Neural cell (in vitro differentiated cells): Measurements from ENCODE around the gene TFG. TPM values are rescaled to one million over a fixed set of nuclear protein-coding genes. Genes with fewer than 3 reads are reported as not detected.

ENCODE experiments used
- H2AFZ ChIP-seq: fragments of 200-600, 300-800 bp; sonication (generic), shearing (Covaris generic); 2 replicates; pipeline ENCODE4 v1.6.0; 2014; ENCODE audit warnings: low read depth, mild to moderate bottlenecking, antibody characterized with exemption, low read length, moderate library complexity
- H3F3A ChIP-seq: fragments of 200-600 bp; shearing (Covaris generic); 2 replicates; pipeline ENCODE4 v1.6.1; 2016; ENCODE audit warnings: mild to moderate bottlenecking, moderate library complexity, mixed read lengths, antibody characterized with exemption, low read length; ENCODE audit not compliant: insufficient read depth, poor library complexity, severe bottlenecking
- H3K27ac ChIP-seq: fragments of 200-600, 300-800 bp; sonication (generic), shearing (Covaris generic); 2 replicates; pipeline ENCODE4 v1.5.1; 2014; ENCODE audit warnings: mild to moderate bottlenecking, low read length, moderate library complexity
- H3K27me3 ChIP-seq: fragments of 300-800, 200-600 bp; sonication (generic), shearing (Covaris generic); 2 replicates; pipeline ENCODE4 v1.6.0; 2014; ENCODE audit warnings: mild to moderate bottlenecking, low read depth, low read length, moderate library complexity; ENCODE audit not compliant: insufficient read depth
- H3K36me3 ChIP-seq: fragments of 300-800, 200-600 bp; sonication (generic), shearing (Covaris generic); 2 replicates; pipeline ENCODE4 v1.5.1; 2014; ENCODE audit warnings: mild to moderate bottlenecking, antibody characterized with exemption, low read length, moderate library complexity; ENCODE audit not compliant: insufficient read depth
- H3K4me2 ChIP-seq: fragments of 300-800, 200-600 bp; sonication (generic), shearing (Covaris generic); 2 replicates; pipeline ENCODE4 v1.6.0; 2014; ENCODE audit warnings: mild to moderate bottlenecking, low read length
- H3K4me3 ChIP-seq: fragments of 300-800, 200-600 bp; sonication (generic), shearing (Covaris generic); 2 replicates; pipeline ENCODE4 v1.5.1; 2014; ENCODE audit warnings: mild to moderate bottlenecking, low read length, moderate library complexity
- H3K79me2 ChIP-seq: fragments of 200-600 bp; shearing (Covaris generic); replicated peaks from 2 replicates; pipeline ENCODE4 v1.6.0; 2014; ENCODE audit warnings: mild to moderate bottlenecking, low read length, moderate library complexity; ENCODE audit not compliant: insufficient read depth
- H3K9ac ChIP-seq: fragments of 300-800, 200-600 bp; sonication (generic), shearing (Covaris generic); 2 replicates; pipeline ENCODE4 v1.6.1; 2016; ENCODE audit warnings: mild to moderate bottlenecking, low read length, mixed read lengths
- H3K9me2 ChIP-seq: fragments of 200-600 bp; shearing (Covaris generic); 2 replicates; pipeline ENCODE4 v1.6.1; 2016; ENCODE audit warnings: mild to moderate bottlenecking, low read length, mixed read lengths; ENCODE audit not compliant: insufficient read depth
- H3K9me3 ChIP-seq: fragments of 200-600, 300-800 bp; sonication (generic), shearing (Covaris generic); 2 replicates; pipeline ENCODE4 v1.6.1; 2016; ENCODE audit warnings: mild to moderate bottlenecking, mixed run types, low read length, moderate library complexity, mixed read lengths
- H4K20me1 ChIP-seq: fragments of 200-600 bp; shearing (Covaris generic); 2 replicates; pipeline ENCODE4 v1.6.1; 2016; ENCODE audit warnings: mild to moderate bottlenecking, mixed run types; ENCODE audit not compliant: insufficient read depth
- EP300 ChIP-seq: fragments of 450-650 bp; conservative IDR thresholded peaks from 2 replicates; pipeline ENCODE4 v1.6.1; 2014; ENCODE audit warnings: antibody characterized with exemption, mild to moderate bottlenecking, moderate library complexity; ENCODE audit not compliant: poor library complexity, severe bottlenecking
- EZH2 ChIP-seq: fragments of 200-600, 300-800 bp; shearing (Covaris generic), sonication (generic); IDR thresholded peaks from 2 replicates; pipeline ENCODE4 v1.6.1; 2014; ENCODE audit warnings: antibody characterized with exemption, low read length, borderline replicate concordance, mild to moderate bottlenecking; ENCODE audit not compliant: insufficient read depth, poor library complexity, severe bottlenecking
- MXI1 ChIP-seq: fragments of 450-650 bp; conservative IDR thresholded peaks from 2 replicates; pipeline ENCODE4 v1.6.1; 2014; ENCODE audit warnings: antibody characterized with exemption, mild to moderate bottlenecking; ENCODE audit not compliant: poor library complexity, severe bottlenecking
- POLR2AphosphoS5 ChIP-seq: IDR thresholded peaks from 2 replicates; pipeline ENCODE4 v1.6.1; 2012
- RAD21 ChIP-seq: fragments of 450-650 bp; conservative IDR thresholded peaks from 2 replicates; pipeline ENCODE4 v1.6.1; 2014; ENCODE audit warnings: antibody characterized with exemption, mild to moderate bottlenecking, moderate library complexity
- REST ChIP-seq: IDR thresholded peaks from 2 replicates; pipeline ENCODE4 v1.6.1; 2012; ENCODE audit warnings: borderline replicate concordance
- SMC3 ChIP-seq: fragments of 450-650 bp; conservative IDR thresholded peaks from 2 replicates; pipeline ENCODE4 v1.6.1; 2014; ENCODE audit warnings: antibody characterized with exemption, mild to moderate bottlenecking, moderate library complexity; ENCODE audit not compliant: poor library complexity
- TAF1 ChIP-seq: IDR thresholded peaks from 2 replicates; pipeline ENCODE4 v1.6.1; 2012; ENCODE audit warnings: low read depth
- polyA plus RNA-seq: library from polyadenylated mRNA; depleted of rRNA; stranded (reverse); fragments of >200 nt; gene quantifications from 2 replicates; pipeline ENCODE4 v1.2.3, GENCODE V29; 2014
- TF ChIP-seq, protein P1 (sequence below): fragments of 450-650 bp; IDR thresholded peaks from 2 replicates; pipeline ENCODE4 v1.5.1; 2014; ENCODE audit warnings: antibody characterized with exemption, mild to moderate bottlenecking, moderate library complexity; ENCODE audit not compliant: poor library complexity, severe bottlenecking

The TFG gene
- polyA plus RNA-seq, 1 donor from 2014 or later, result 64.6 TPM

GRCh38 chr3:100781301-100781700 lies 72.0 kb downstream of the TFG start:
- H3K4me2 ChIP-seq, result no peak overlapping the region
- TF ChIP-seq RAD21 (no peak), TAF1 (no peak), EP300 (no peak), EZH2 (no peak), POLR2AphosphoS5 (no peak), MXI1 (no peak), SMC3 (no peak)
- TF ChIP-seq, protein P1, sequence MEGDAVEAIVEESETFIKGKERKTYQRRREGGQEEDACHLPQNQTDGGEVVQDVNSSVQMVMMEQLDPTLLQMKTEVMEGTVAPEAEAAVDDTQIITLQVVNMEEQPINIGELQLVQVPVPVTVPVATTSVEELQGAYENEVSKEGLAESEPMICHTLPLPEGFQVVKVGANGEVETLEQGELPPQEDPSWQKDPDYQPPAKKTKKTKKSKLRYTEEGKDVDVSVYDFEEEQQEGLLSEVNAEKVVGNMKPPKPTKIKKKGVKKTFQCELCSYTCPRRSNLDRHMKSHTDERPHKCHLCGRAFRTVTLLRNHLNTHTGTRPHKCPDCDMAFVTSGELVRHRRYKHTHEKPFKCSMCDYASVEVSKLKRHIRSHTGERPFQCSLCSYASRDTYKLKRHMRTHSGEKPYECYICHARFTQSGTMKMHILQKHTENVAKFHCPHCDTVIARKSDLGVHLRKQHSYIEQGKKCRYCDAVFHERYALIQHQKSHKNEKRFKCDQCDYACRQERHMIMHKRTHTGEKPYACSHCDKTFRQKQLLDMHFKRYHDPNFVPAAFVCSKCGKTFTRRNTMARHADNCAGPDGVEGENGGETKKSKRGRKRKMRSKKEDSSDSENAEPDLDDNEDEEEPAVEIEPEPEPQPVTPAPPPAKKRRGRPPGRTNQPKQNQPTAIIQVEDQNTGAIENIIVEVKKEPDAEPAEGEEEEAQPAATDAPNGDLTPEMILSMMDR, result no peak
- no peak overlapping the region for H2AFZ ChIP-seq
- no peaks in the 10 kb centered on the region for H3K79me2 ChIP-seq
- H3K9me3 ChIP-seq, result no peaks in the 10 kb centered on the region
- no peaks in the 10 kb centered on the region for H3K27me3 ChIP-seq
- H3K4me3 ChIP-seq, result no peak overlapping the region
- no peaks in the 10 kb centered on the region for H3F3A ChIP-seq
- no peaks in the 10 kb centered on the region for H3K9me2 ChIP-seq
- H3K9ac ChIP-seq, result no peak overlapping the region
- H4K20me1 ChIP-seq, result no peaks in the 10 kb centered on the region
- no peak overlapping the region for H3K27ac ChIP-seq
- no peaks in the 10 kb centered on the region for H3K36me3 ChIP-seq

GRCh38 chr3:100782348-100782747 lies 73.1 kb downstream of the TFG start:
- H3K4me2 ChIP-seq, result no peak overlapping the region
- no peak overlapping the region for H3K4me3 ChIP-seq
- H3K36me3 ChIP-seq, result no peaks in the 10 kb centered on the region
- no peaks in the 10 kb centered on the region for H3K9me3 ChIP-seq
- no peaks in the 10 kb centered on the region for H4K20me1 ChIP-seq
- H3K27me3 ChIP-seq, result no peaks in the 10 kb centered on the region
- H3K9ac ChIP-seq, result no peak overlapping the region
- H3K9me2 ChIP-seq, result no peaks in the 10 kb centered on the region
- H3K79me2 ChIP-seq, result no peaks in the 10 kb centered on the region
- H3K27ac ChIP-seq, result no peak overlapping the region
- no peak for TF ChIP-seq SMC3
- no peak for TF ChIP-seq TAF1
- TF ChIP-seq POLR2AphosphoS5, result no peak
- TF ChIP-seq MXI1, result no peak
- TF ChIP-seq EZH2, result no peak
- no peak for TF ChIP-seq REST
- TF ChIP-seq EP300, result no peak
- TF ChIP-seq, protein P1, result no peak
- H2AFZ ChIP-seq, result no peak overlapping the region
- H3F3A ChIP-seq, result no peaks in the 10 kb centered on the region
